NCI-H128 (cell line): Measurements from ENCODE around the gene ANKRD9.

Experiments used
- DNase-seq: peaks from one replicate; lab custom pipeline; 2025; ENCODE audit not compliant: unreplicated experiment; lab: John Stamatoyannopoulos, UW

The ANKRD9 gene

DNA sequence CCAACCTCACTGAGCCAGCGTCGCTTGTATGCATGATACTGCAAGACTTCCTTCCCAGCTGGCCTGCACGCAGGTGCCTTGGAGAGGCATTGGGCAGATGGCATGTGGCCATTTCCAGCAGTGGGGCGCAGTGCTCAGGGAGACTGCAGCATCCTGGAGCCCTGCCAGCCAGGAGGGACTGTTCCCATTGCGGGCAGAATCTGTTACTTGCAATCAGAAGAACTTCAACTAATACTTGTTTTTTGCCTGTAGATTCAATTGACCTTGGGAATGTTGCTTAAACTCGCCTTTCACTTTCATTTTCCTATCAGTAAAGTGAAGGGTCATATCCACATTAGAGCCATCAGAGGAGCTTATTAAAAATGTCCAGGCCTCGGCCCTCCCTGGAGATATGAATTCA, 29.8 kb downstream of the ANKRD9 start:
- DNase-seq: no peak

DNA sequence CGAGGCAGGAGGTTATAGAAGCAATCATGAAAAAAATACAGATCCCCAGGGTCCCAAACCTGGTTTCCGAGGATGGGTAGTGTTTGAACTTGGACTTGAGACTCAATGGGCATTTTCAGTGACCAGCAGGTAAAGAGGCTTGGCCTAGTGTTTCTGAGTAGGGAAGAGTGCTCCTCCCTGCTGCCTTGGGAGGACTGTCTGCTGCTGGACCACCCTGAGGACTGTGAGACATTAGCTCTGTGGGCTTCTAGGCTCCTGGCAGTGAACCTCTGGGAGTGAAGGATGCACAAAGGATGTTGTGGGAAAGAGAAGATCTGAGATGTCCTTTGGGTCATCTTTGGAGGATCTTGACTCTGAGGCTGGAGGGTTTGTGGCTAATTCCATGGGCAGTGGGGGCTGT, 30.5 kb downstream of the ANKRD9 start:
- DNase-seq: no peak

DNA sequence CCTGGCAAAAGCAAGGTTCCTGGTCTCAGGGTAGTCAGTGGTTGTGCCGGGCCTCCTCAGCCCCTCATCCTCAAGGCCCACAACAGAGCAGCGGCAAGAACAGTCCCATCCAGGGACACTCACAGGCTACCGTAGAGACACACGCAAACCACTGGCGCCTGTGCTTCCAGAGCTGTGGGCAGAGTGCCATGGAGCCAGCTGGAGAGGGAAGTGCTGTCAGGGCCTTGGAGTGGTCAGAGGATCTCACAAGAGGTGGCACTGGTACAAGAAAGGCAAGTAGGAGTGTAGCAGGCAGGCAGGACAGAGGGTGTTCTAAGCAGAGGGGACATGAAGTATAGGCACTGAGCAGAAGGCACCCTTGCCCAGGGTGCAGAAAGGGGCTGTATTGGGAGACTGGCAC, 34.6 kb downstream of the ANKRD9 start:
- DNase-seq: no peak

DNA sequence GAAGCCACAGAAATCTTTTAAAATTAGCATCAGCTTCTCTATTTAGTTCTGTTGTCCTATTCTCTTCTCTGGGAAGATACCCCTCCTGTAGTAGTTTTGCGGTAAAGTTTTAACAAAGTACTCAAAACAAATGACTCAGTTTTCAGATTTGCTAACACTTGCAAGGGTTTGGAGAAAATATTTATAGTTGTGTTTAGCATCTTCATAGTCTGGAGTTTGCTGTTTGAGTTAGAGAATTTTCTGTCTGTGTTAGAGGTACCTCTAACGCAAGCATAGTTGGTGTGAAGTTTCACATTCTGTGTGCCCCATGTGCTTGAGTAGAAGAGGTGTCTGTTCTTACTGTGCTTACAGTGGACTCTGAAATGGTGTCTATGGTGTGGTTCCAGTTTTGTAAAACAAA, 36.0 kb downstream of the ANKRD9 start:
- DNase-seq: no peak

DNA sequence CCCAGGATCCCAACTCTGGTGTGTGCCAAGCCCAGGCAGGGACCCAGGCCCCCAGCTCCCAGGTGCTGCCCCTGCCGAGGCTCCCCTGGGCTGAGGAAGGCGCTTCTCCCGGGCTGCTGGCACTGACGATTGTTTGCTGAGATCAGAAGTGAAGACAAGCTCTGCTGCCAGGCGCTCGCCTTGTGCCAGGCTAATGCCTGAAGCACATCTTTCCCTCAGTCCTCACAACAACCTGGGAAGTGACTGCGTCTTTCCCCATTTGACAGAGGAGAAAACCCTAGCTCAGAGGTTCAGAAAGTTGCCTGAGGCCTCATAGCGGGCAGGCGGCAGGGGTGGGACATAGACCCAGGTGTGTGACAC, 36.8 kb downstream of the ANKRD9 start:
- DNase-seq: no peak

DNA sequence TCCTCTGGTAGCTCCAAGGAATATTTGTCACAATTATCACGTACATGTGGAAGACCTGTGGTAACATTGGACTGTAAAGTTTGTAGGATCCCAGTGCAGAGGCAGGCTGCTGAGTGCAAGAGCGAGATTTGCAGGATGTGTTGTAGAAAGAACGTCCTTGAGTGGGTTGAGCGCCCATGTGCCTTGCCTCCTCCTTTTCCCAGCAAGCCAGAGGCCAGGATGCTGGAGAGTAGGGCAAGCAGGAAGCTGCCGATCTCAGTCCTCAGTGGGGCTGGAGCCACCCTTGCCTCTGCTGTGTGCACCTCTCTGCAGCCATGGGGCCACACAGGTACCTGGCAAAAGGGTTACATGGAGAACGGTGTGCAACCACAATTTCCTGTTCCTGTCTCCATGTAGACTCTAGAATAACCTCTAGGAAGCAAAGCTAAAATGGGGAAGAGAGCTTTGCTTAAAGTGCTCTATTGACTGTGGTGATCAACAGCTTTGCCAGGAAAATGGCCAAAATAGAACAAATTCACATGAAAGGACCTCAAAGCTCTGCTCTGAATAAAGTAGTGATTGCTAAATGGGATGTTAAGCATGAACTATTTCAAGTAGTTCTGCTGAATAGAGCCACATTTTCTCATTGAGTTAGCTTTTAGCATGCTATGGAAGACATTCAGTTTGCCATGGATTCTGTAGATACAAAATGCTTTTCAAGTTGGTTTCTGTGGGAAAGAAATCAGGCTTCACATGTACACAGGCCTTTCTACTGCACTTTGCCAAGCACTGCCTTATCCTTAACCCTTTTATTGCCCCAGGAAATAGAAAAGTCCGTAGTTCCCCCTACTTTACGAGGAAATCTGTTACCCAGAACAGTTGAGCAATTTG, 37.4 kb downstream of the ANKRD9 start:
- DNase-seq: no peak

DNA sequence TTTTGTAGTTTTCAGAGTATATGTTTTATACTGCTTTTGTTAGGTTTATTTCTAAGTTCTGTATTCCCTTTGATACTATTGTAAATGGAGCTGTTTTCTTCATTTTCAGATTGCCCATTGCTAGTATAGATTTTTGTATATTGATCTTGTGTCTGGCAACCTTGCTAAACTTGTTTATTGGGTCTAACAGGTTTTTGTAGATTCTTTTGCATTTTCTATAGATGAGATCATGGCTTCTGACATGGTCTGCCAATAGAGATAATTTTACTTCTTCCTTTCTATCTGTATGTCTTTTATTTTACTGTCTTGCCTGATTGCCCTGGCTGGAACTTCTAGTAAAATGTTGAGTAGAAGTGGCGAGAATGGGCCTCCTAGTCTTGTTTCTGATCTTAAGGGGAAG, 40.3 kb downstream of the ANKRD9 start:
- DNase-seq: no peak

DNA sequence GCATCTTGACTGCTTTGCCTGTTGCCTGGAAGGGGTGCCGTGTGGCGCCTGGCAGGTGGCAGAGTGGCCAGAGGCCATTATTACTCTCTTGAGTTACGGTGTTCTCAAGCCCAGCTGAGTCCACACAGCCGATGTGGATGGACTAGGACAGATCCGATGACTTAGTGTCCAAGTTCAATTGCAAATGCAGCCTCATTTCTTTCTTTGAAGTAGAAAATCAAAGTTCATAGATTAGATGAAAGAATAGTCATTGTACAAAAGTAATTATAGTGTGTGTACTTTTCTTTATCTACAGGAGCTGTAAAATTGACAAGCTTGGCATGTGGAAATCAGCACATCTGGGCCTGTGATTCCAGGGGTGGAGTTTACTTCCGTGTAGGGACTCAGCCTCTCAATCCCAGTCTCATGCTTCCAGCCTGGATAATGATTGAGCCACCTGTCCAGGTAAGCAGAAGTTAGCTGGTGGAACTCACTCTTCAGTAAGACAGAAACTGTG, 44.7 kb downstream of the ANKRD9 start:
- no peak for DNase-seq

DNA sequence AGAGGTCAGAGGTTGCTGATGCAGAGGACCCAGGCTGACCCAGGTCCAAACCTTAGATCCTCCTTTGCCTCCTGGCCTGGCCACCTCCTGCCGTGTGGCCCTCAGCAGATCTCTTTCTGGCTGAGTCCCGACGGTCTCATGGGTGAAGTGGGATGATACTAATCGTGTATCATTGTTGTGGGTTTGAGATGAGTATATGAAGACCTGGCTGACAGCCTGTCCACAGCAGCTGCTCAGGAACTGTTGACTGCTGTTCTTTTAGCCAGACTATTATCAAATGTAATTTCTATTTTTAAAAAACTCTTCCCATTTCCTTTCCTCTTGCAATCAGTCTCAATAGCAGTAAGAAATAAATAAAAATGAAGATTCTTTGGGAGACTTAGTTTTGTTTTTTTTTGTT, 45.6 kb downstream of the ANKRD9 start:
- DNase-seq: no peak

DNA sequence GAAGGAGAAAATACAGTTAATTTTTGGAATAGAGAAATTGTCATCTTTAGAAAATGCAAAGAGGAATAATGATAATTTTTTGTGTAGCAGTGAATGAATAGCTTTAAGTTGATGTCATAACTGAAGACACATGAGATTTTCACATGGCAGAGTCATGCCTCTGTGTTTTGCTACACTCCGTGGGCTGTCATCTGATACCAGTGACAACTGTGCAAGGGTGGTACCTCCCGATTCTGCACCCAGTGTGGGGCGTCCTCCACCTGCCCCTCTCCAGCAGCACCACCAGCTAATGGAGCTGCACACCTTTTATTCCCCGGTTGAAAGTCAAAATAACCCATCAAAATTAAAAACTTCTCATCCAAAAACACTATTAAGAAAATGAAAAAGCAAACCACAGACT, 47.2 kb downstream of the ANKRD9 start:
- no peak for DNase-seq

DNA sequence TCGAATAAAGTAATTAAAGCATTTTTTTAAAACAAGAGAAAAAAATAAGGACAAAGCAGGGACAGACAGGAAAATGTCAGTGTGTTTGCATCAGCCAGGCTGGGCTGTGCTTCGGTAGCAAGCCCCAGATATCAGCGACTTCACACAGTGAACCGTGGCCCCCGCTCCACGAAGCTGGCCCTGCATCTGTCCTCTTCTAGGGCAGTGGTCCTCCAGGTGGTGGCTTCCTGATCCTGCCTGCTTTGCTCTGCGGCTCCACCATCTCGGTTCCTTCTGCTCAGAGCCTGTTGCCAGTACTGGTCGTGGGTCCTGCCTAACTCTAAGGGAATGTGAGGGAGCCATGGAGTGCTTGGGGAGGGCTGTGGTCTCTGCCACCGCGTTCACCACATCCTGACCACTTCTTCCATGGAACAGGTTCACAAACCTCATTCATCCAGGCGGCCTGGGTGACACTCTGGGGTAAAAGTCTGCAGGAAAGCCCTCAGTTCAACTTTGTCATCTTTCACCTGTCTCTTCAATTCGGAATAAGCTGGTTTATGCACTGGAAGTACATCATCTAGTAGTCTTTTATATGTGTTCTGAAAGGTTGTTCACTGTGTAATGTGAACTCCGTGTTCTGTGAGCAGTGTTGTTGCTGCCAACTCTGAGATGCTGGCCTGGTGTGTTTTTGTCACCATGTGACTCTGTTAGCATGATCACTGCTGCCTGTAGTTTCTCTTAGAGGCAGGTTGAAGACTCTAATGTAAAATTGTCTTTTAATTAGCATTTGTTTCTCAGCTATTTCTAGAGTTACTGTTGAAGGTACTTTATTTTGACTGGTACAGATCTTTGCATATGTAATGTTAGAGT, 47.9 kb downstream of the ANKRD9 start:
- DNase-seq: no peak

DNA sequence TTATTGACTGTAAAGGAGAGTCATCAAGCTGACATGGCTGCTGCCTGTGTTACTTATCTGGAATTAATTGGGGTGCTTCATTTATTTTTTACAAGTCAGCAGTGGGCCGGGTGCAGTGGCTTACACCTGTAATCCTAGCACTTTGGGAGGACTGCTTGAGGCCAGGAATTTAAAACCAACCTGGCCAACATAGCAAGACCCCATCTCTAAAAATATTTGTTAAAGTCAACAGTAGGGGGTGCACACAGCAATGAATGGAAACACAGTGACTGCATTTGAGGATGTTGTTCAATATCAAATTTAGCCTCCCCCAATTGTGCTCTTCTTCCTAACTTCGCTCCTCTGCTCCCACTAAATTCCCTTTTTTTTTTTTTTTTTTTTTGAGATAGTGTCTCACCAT, 52.1 kb downstream of the ANKRD9 start:
- DNase-seq: no peak

DNA sequence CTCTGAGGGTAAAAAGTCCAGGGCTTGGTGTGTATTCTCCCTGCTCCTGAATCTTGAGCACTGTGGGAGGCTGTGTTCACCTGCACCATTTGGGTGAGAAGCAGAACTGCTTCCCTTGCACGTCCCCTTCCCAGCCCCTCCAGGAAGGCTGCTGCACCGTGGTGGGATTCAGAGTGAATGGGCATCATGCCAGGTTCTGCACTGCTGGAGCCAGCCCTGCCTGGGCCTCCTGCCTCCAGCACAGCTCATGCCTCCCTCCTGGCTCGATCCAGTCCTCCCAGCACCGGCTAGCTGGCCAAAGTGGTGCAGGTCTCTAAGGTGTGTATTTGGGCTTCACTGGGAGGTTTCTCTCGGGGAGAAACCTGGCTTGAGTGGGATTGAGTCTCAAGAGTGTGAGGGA, 54.9 kb downstream of the ANKRD9 start:
- no peak for DNase-seq

DNA sequence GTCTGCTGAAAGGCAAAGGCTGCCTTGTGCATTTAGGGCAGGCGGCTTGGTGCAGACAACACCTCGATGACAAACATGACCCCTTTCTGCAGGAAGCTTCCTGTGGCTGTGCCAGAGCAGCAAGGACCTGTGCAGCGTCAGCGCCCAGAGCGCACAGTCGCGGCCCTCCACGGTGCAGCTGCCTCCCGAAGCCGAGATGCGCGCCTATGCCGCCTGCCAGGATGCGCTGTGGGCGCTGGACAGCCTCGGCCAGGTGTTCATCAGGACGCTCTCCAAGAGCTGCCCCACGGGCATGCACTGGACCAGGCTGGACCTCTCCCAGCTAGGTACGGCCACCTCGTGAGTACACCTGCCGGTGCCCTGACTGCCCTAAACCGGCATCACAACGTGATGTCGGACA, 57.3 kb downstream of the ANKRD9 start:
- no peak for DNase-seq
